VCaP (cell line): ENCODE measurements around the gene KRTAP10-4.

Experiments used
- H3K27ac ChIP-seq: fragments of 450-650 bp; 2 replicates; pipeline ENCODE4 v1.5.1; 2017
- CTCF ChIP-seq: fragments of 450-650 bp; conservative IDR thresholded peaks from 2 replicates; pipeline ENCODE4 v1.5.1; 2017; ENCODE audit warnings: mild to moderate bottlenecking, moderate library complexity

Gene KRTAP10-4

GRCh38 chr21:44567481-44568171, 5.9 kb upstream of the KRTAP10-4 start:
- H3K27ac ChIP-seq: no peak overlapping the region
- no peak for TF ChIP-seq CTCF

DNA sequence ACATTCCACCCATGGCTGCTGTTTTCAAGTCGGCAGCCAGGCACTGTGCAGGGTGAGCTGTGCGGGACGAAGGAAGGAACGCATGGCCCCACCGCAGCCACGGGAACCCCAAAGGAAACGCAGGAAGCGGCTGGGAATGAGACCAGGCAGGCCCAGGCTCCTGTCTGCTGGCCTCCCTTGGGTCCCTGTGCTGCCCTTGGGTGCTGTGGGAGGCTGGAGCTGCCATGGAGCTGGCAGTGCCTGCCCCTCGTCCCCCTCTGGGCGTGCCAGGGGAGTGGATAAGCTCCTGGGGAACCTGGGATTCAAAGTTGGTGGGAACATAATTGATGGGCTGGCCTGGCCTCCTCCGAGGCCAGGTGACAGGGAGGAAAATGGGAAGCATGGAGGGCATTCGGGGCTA, 5.3 kb upstream of the KRTAP10-4 start:
- H3K27ac ChIP-seq: no peak overlapping the region
- no peak for TF ChIP-seq CTCF

DNA sequence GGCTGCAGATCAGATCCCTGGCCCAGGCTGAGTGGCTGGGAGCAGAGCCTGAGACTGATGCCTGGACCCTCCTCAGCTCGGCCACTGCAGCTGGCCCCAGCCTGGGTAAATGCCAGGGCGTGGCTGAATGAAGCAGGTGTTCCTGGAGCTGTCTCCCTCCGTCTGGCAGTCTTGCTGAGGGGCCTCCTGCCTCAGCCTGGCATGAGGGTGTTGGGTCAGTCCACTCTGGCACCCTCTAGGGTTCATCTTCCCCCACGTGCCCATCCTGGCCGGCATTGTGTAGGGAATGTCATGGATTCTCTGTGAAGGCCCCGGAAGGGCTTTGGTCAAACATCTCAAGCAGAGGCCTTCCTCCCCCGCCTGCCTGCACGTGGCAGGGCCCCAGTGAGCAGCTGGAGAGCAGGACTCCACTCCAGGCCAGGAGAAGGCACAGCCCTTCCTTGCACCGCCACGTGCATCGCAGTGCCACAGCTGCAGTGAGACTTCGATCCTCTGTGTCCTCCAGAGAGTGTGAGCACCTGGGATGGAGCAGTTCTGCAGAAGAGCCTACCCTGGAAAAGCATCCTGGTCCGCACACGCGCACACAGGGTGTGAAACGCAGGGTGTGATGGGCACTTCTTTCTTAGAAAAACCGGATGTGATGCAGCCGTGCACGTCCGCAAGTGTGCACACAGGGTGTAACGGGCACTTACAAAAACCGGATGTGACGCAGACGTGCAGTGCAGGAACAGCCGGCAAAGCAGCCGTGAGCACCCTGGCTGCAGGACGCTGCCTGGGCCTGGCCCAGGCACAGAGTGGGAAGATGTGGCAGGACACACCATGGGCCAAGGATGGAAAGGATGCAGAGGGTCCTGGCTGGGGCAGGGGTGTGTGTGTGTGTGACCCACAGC, 4.6 kb upstream of the KRTAP10-4 start:
- no peak overlapping the region for H3K27ac ChIP-seq
- no peak for TF ChIP-seq CTCF

DNA sequence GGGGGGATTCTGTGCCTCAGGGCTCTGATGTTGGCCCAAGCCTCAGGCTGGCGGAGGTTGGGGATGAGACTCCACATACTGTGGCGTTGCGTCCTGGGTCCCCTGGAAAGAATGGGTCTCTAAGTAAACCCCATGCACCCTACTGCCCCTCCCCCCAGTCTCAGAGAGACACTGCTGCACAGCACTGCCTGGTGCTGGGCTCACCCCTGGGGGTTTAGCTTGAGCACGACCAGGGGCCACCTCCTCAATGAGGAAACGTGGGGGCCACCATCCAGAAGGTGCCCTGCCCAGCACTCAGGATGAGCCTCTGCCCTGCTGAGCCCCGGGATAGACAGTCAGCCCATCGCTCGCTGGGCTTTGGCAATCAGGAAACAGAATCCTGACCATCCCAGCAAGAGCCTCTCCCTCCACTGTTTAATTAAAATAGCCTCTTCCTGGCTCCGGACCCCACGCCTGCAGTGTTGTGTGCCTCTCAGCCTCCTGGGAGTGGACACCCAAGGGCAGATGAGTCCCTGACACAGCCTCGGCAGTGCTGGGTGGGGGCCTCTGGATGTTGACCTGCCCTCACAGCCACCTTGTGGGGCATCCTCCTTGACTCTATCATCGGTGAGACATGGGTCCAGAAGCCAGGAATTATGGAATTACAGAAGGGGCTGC, 3.5 kb upstream of the KRTAP10-4 start:
- H3K27ac ChIP-seq: no peak overlapping the region
- no peak for TF ChIP-seq CTCF

DNA sequence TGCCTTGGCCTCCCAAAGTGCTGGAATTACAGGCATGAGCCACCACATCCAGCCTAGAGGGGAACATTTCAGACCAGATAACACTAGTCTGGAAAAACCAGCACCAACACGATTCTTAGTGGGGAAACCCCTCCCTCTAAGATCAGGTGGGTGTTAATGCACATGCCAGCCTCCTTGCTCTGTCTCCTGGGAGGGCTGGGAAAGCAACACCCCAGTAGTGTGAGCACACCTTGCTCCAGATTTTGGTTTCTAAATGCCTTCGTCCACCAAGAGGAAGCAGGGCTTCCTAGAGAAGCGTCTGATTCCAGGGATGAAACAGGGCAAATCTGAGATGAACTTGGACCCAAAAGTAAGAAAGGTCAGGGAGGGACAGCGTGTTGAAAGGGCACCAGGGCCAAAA, 2.2 kb upstream of the KRTAP10-4 start:
- H3K27ac ChIP-seq: no peak overlapping the region
- TF ChIP-seq CTCF: no peak

- TF ChIP-seq CTCF: no peak
- H3K27ac ChIP-seq: no peak overlapping the region
Observed at GRCh38 chr21:44571844-44572782, 1.4 kb upstream of the KRTAP10-4 start.
